OCI-LY1 (cell line): Measurements from ENCODE around the gene M1AP.

Experiments
- EZH2 ChIP-seq: fragments of 200-600 bp; sonication (generic), shearing (Covaris generic); IDR thresholded peaks from 2 replicates; pipeline ENCODE4 v1.8.0; 2017; ENCODE audit warnings: borderline replicate concordance, mixed run types, mild to moderate bottlenecking, antibody characterized with exemption, low read length, moderate library complexity, mixed read lengths
- TF ChIP-seq, protein P1 (sequence below): fragments of 200-600 bp; sonication (generic), shearing (Covaris generic); IDR thresholded peaks from 2 replicates; pipeline ENCODE4 v1.5.1; 2017; ENCODE audit warnings: mild to moderate bottlenecking, antibody characterized with exemption, low read length, moderate library complexity, mixed read lengths

DNA sequence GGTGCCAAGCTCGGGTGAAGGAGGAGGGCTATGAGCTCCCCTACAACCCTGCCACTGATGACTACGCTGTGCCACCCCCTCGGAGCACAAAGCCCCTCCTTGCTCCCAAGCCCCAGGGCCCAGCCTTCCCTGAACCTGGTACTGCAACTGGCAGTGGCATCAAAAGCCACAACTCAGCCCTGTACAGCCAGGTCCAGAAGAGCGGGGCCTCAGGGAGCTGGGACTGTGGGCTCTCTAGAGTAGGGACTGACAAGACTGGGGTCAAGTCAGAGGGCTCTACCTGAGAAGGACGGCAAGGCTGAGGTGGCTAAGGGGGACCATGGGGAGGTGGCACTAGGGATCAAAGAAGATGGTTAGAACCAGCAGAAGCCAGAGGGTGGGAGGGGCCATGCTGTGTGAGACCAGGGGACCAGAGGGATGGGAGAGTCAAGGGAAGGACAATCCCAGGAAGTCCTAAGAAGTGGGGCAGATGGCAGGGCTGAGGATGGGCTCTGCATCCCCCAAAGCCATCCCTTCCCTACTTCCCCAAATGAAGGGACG, 91.2 kb downstream of the M1AP start:
- TF ChIP-seq EZH2: no peak
- TF ChIP-seq, protein P1, sequence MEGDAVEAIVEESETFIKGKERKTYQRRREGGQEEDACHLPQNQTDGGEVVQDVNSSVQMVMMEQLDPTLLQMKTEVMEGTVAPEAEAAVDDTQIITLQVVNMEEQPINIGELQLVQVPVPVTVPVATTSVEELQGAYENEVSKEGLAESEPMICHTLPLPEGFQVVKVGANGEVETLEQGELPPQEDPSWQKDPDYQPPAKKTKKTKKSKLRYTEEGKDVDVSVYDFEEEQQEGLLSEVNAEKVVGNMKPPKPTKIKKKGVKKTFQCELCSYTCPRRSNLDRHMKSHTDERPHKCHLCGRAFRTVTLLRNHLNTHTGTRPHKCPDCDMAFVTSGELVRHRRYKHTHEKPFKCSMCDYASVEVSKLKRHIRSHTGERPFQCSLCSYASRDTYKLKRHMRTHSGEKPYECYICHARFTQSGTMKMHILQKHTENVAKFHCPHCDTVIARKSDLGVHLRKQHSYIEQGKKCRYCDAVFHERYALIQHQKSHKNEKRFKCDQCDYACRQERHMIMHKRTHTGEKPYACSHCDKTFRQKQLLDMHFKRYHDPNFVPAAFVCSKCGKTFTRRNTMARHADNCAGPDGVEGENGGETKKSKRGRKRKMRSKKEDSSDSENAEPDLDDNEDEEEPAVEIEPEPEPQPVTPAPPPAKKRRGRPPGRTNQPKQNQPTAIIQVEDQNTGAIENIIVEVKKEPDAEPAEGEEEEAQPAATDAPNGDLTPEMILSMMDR: no peak
